HepG2 (cell line): ENCODE data around the gene HSPA1L. TPM values are rescaled to one million over a fixed set of nuclear protein-coding genes. Genes with fewer than 3 reads are reported as not detected.

Experiments
- ATAC-seq: fragments of 200-7000 bp; cut with Tn5 transposase; 3 replicates; pipeline ENCODE4 v1.9.1; 2020; ENCODE audit warnings: mild to moderate bottlenecking, moderate library complexity
- BruUV-seq: library from RNA; stranded (reverse); fragments of 400-500 nt; replicated peaks from 2 replicates; lab custom pipeline; 2021; lab: Mats Ljungman, UMichigan
- CTCF ChIA-PET: fragments of 300-600 bp; formaldehyde crosslinking; extraction: SDS; loops from one replicate; lab custom pipeline; 2021; ENCODE audit warnings: low total read pairs, inconsistent platforms, low intra/inter-chr PET ratio; lab: Yijun Ruan, JAX
- POLR2A ChIA-PET: fragments of 350-600 bp; sonication (Branson Sonifier 250); formaldehyde crosslinking; loops from one replicate; lab custom pipeline; 2020; ENCODE audit warnings: antibody characterized with exemption, inconsistent platforms; lab: Yijun Ruan, JAX
- DNase-seq: peaks from one replicate; pipeline ENCODE4 v3.0.0-alpha.2; 2015; ENCODE audit warnings: low spot score
- FAIRE-seq: peaks from 3 replicates; lab custom pipeline; 2011; peaks lifted over from hg19 to GRCh38; lab: Jason Lieb, UNC
- H2AFZ ChIP-seq: one replicate; pipeline ENCODE4 v1.6.1; 2011; ENCODE audit warnings: low read length, inconsistent platforms
- H3K27ac ChIP-seq: fragments of 300-600 bp; 3 replicates; pipeline ENCODE4 v1.8.0; 2011; ENCODE audit warnings: mixed run types, mild to moderate bottlenecking, mixed read lengths, low read length, inconsistent platforms; ENCODE audit not compliant: insufficient read depth; ENCODE audit errors: extremely low read length
- H3K27me3 ChIP-seq, 2 experiments: fragments of 200-600 bp in 1 of 2; 2 replicates in 1 of 2; 3 replicates in 1 of 2; pipeline versions ENCODE4 v1.6.0 to v1.8.0; 2011; ENCODE audit warnings: low read length in 2 of 2, mild to moderate bottlenecking in 2 of 2, moderate library complexity in 2 of 2, inconsistent platforms in 1 of 2; ENCODE audit not compliant: insufficient read depth in 2 of 2, control insufficient read depth in 1 of 2
- H3K36me3 ChIP-seq, 2 experiments: fragments of 200-600 bp in 1 of 2; replicated peaks in 1 of 2; 2 replicates in 1 of 2; 3 replicates in 1 of 2; pipeline versions ENCODE4 v1.5.1 to v1.8.0; 2011; ENCODE audit warnings: low read length in 2 of 2, inconsistent platforms in 1 of 2; ENCODE audit not compliant: insufficient read depth in 2 of 2, control insufficient read depth in 1 of 2
- H3K4me1 ChIP-seq: 2 replicates; pipeline ENCODE4 v1.5.1; 2012; ENCODE audit warnings: low read length, inconsistent platforms; ENCODE audit not compliant: insufficient read depth
- H3K4me2 ChIP-seq: 2 replicates; pipeline ENCODE4 v1.6.0; 2011; ENCODE audit warnings: low read depth, low read length, inconsistent platforms
- H3K4me3 ChIP-seq, 3 experiments: fragments of 200-600 bp in 1 of 3; sonication (generic), shearing (Covaris generic) in 1 of 3; replicated peaks in 1 of 3; 2 replicates each; pipeline ENCODE4 v1.5.1; 2011 to 2016; ENCODE audit warnings: low read length in 3 of 3, inconsistent platforms in 2 of 3, low read depth in 2 of 3, mild to moderate bottlenecking in 2 of 3, control low read depth in 1 of 3, mixed read lengths in 1 of 3; ENCODE audit not compliant: insufficient read depth in 1 of 3
- H3K79me2 ChIP-seq: one replicate; pipeline ENCODE4 v1.6.1; 2011; ENCODE audit warnings: low read length, inconsistent platforms; ENCODE audit not compliant: insufficient read depth
- H3K9ac ChIP-seq: 2 replicates; pipeline ENCODE4 v1.6.0; 2011; ENCODE audit warnings: mild to moderate bottlenecking, low read depth, low read length, inconsistent platforms; ENCODE audit not compliant: insufficient read depth
- H3K9me3 ChIP-seq: 2 replicates; pipeline ENCODE4 v1.5.1; 2012; ENCODE audit warnings: mild to moderate bottlenecking, low read length
- H4K20me1 ChIP-seq: 2 replicates; pipeline ENCODE4 v1.6.0; 2011; ENCODE audit warnings: inconsistent platforms, mild to moderate bottlenecking, low read length, moderate library complexity; ENCODE audit not compliant: insufficient read depth
- ARNT ChIP-seq: fragments of 450-650 bp; IDR thresholded peaks from 2 replicates; pipeline ENCODE4 v1.6.1; 2017
- CREM ChIP-seq, 2 experiments: sonication (generic) in 1 of 2; formaldehyde crosslinking in 1 of 2; IDR thresholded peaks; 2 replicates each; pipeline versions ENCODE4 v1.4.0 to v1.6.1; 2016 to 2020; ENCODE audit warnings: antibody characterized with exemption in 1 of 2, mild to moderate bottlenecking in 1 of 2, missing genetic modification reagents in 1 of 2
- HCFC1 ChIP-seq: fragments of 150-350 bp; IDR thresholded peaks from 2 replicates; pipeline ENCODE4 v1.6.1; 2014; ENCODE audit warnings: low read depth, low read length
- HES4 ChIP-seq: sonication (generic); formaldehyde crosslinking; IDR thresholded peaks from 2 replicates; pipeline ENCODE4 v1.9.0; 2021; ENCODE audit warnings: mild to moderate bottlenecking, missing genetic modification reagents, borderline replicate concordance
- HIVEP1 ChIP-seq: sonication (generic); formaldehyde crosslinking; IDR thresholded peaks from 2 replicates; pipeline ENCODE4 v1.4.0; 2020; ENCODE audit warnings: mild to moderate bottlenecking, missing genetic modification reagents
- HOXA3 ChIP-seq: sonication (generic); formaldehyde crosslinking; IDR thresholded peaks from 2 replicates; pipeline ENCODE4 v1.5.0; 2020; ENCODE audit warnings: missing genetic modification reagents
- KDM1A ChIP-seq: IDR thresholded peaks from 2 replicates; pipeline ENCODE4 v1.6.1; 2016; ENCODE audit warnings: missing compliant biosample characterization
- NCOA2 ChIP-seq: sonication (generic); formaldehyde crosslinking; IDR thresholded peaks from 2 replicates; pipeline ENCODE4 v1.8.0; 2022; ENCODE audit warnings: inconsistent platforms
- NCOA5 ChIP-seq: sonication (generic); formaldehyde crosslinking; IDR thresholded peaks from 2 replicates; pipeline ENCODE4 v1.4.0; 2020; ENCODE audit warnings: missing genetic modification reagents
- POLR2A ChIP-seq, 2 experiments: IDR thresholded peaks; 2 replicates each; pipeline ENCODE4 v1.6.1; 2011; ENCODE audit warnings: low read depth in 2 of 2, low read length in 2 of 2, mild to moderate bottlenecking in 1 of 2, moderate library complexity in 1 of 2; ENCODE audit not compliant: insufficient read depth in 1 of 2
- WIZ ChIP-seq: sonication (generic); formaldehyde crosslinking; IDR thresholded peaks from 2 replicates; pipeline ENCODE4 v1.5.1; 2020; ENCODE audit warnings: mild to moderate bottlenecking, missing genetic modification reagents
- ZBTB21 ChIP-seq: sonication (generic); formaldehyde crosslinking; IDR thresholded peaks from 2 replicates; pipeline ENCODE4 v1.4.0; 2020; ENCODE audit warnings: missing genetic modification reagents
- ZNF143 ChIP-seq: sonication (generic); formaldehyde crosslinking; IDR thresholded peaks from 2 replicates; pipeline ENCODE4 v1.4.0; 2020; ENCODE audit warnings: missing genetic modification reagents
- ZNF333 ChIP-seq: sonication (generic); formaldehyde crosslinking; IDR thresholded peaks from 2 replicates; pipeline ENCODE4 v1.4.0; 2020; ENCODE audit warnings: mild to moderate bottlenecking, missing genetic modification reagents, borderline replicate concordance
- ZNF337 ChIP-seq: sonication (generic); formaldehyde crosslinking; IDR thresholded peaks from 2 replicates; pipeline ENCODE4 v1.5.1; 2020; ENCODE audit warnings: missing genetic modification reagents, low read depth, mild to moderate bottlenecking, borderline replicate concordance
- WGBS: methylation state at CpG from one replicate; pipeline ENCODE4 v1.1.6; 2017; ENCODE audit warnings: low lambda C conversion rate; 5-methylcytosine and 5-hydroxymethylcytosine counted together
- in situ Hi-C: cut with HindIII; loops from 2 replicates; pipeline ENCODE4 v1.10.0; 2017; ENCODE audit warnings: low pct_unique_long_range_greater_than_20kb; ENCODE audit not compliant: extremely low pct_ligation_motif_present
- intact Hi-C: fragments of 100-400 bp; cut with micrococcal nuclease; formaldehyde crosslinking; loops from one replicate; pipeline ENCODE4 v1.10.0; 2022; ENCODE audit not compliant: unreplicated experiment
- polyA plus RNA-seq, 8 experiments: library from polyadenylated mRNA; depleted of rRNA in 3 of 8; stranded (reverse) in 7 of 8; unstranded in 1 of 8; fragments of >200 nt; fragmentation: Illumina TruSeq in 4 of 8; extraction: Trizol in 4 of 8; gene quantifications; 2 replicates each; pipeline versions ENCODE4 v1.2.1 to v1.2.3, GENCODE V29; 2011 to 2016; ENCODE audit warnings: low read depth in 4 of 8, missing spikeins in 1 of 8, mixed read lengths in 1 of 8; ENCODE audit not compliant: insufficient read depth in 1 of 8
- total RNA-seq, 5 experiments: library from RNA; depleted of rRNA; stranded (reverse); fragments of >200 nt; fragmentation: Illumina TruSeq; extraction: Trizol; gene quantifications; 2 replicates each; pipeline ENCODE4 v1.2.3, GENCODE V29; 2016; ENCODE audit warnings: low read depth in 1 of 5
- TF ChIP-seq, protein P1 (sequence below): sonication (generic); formaldehyde crosslinking; conservative IDR thresholded peaks from 2 replicates; pipeline ENCODE4 v1.8.0; 2022; ENCODE audit warnings: mild to moderate bottlenecking, moderate library complexity, missing genetic modification reagents
- TF ChIP-seq, protein P2 (sequence below): sonication (generic); formaldehyde crosslinking; conservative IDR thresholded peaks from 2 replicates; pipeline ENCODE4 v1.8.0; 2022; ENCODE audit warnings: missing genetic modification reagents
- TF ChIP-seq, protein P3 (sequence below): IDR thresholded peaks from 2 replicates; pipeline ENCODE4 v1.6.1; 2016; ENCODE audit warnings: missing biosample characterization, missing genetic modification reagents, low read depth
- TF ChIP-seq, protein P4 (sequence below): sonication (generic); formaldehyde crosslinking; conservative IDR thresholded peaks from 2 replicates; pipeline ENCODE4 v1.8.1; 2023; ENCODE audit warnings: missing genetic modification reagents

HSPA1L gene
- total and polyA plus RNA-seq, 2 of the 13 experiments (the other 11 are each of a cell fraction or from before 2014, with no cell fraction given) = 0.55 to 1.0 TPM

DNA sequence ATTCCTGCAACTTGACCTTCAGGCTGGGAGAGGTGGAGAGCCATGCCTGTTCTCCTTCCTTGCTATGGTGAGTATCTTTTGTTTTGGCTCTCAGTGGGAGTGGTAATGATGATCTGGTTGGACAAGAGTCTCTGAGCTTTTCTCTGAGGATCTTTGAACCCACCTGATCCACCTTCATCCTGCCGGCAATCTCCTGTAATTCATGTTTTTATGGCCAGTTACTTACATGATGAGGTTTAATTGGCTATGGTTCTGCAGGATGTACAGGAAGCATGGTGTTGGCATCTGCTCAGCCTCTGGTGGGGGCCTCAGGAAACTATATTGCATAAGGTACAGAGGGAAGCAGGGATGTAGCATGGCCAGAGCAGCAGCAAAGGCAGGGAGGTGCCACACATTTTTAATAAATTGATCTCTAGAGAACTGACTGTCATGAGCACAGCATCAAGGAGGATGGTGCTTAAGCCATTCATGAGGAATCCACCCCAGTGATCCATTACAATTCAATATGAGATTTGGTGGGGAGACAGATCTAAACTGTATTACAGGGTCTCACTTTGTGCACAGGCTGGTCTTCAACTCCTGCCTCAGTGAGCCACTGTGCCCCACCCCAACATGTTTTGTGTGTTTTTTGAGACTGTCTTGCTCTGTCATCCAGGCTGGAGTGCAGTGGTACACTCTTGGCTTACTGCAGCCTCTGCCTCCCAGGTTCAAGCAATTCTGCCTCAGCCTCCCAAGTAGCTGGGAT lies 22.5 kb upstream of the HSPA1L start:
- Histone ChIP-seq H3K36me3 (peaks cover 12 to 33% of the 10 kb centered on the region in 2 experiments), H3K79me2 (peaks cover 38% of the 10 kb centered on the region), H3K9ac (peak overlapping the region; percentile 98), H4K20me1 (peaks cover 43% of the 10 kb centered on the region), H3K27ac (peak overlapping the region; percentile 93), H3K4me2 (peak overlapping the region; percentile 84), H3K27me3 (peaks cover 0 to 2% of the 10 kb centered on the region in 2 experiments; a peak in 1 of 5 replicates), H3K4me1 (peaks cover 40% of the 10 kb centered on the region), H3K4me3 (peak overlapping the region; percentile 75 to 98 (median 93)), H2AFZ (no peak overlapping the region), H3K9me3 (no peaks in the 10 kb centered on the region)
- BruUV-seq = no TSS peak
- ChIA-PET POLR2A (interaction anchor here (0.9 to 15.7 kb wide), 15 partner anchors 8 to 108 kb away, joined by 3 to 264 read pairs (median 11); partner anchors contain the start of genes CLIC1, DDAH2, HSPA1B and LSM2), CTCF (no interaction called here)
- no peak for DNase-seq
- intact Hi-C loops = loop anchor here (10.0 kb wide), 1 partner anchor 117 kb away; the partner anchor contains the start of genes NELFE and SKIC2
- in situ Hi-C loops = no loop called here
- WGBS = 7% methylated on average over 1 of the region's 1 CpG
- no peak for ATAC-seq
- FAIRE-seq = no peak
- TF ChIP-seq NCOA5 (CRISPR knock-in tag) (no peak), ZNF143 (CRISPR knock-in tag) (no peak; the same call in 1 of the 2 replicates), ZNF333 (CRISPR knock-in tag) (no peak), HOXA3 (CRISPR knock-in tag) (0 out of 2 replicates have a peak, but pooled peaks have one; percentile 4), ZNF337 (no peak), ARNT (no peak), NCOA2 (no peak), KDM1A (no peak), POLR2A (IDR thresholded peaks at IDR 0.05; ENCODE audit: insufficient read depth in 1 of 2, low read depth in 2 of 2, low read length in 2 of 2) (no peak), ZBTB21 (CRISPR knock-in tag) (no peak), HIVEP1 (CRISPR knock-in tag) (no peak), HES4 (no peak), HCFC1 (no peak), WIZ (no peak), CREM (IDR thresholded peaks at IDR 0.05) (no peak), CREM (CRISPR knock-in tag; IDR thresholded peaks at IDR 0.05) (no peak)
- TF ChIP-seq, protein P1, sequence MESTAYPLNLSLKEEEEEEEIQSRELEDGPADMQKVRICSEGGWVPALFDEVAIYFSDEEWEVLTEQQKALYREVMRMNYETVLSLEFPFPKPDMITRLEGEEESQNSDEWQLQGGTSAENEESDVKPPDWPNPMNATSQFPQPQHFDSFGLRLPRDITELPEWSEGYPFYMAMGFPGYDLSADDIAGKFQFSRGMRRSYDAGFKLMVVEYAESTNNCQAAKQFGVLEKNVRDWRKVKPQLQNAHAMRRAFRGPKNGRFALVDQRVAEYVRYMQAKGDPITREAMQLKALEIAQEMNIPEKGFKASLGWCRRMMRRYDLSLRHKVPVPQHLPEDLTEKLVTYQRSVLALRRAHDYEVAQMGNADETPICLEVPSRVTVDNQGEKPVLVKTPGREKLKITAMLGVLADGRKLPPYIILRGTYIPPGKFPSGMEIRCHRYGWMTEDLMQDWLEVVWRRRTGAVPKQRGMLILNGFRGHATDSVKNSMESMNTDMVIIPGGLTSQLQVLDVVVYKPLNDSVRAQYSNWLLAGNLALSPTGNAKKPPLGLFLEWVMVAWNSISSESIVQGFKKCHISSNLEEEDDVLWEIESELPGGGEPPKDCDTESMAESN (CRISPR knock-in tag) = no peak
- TF ChIP-seq, protein P2, sequence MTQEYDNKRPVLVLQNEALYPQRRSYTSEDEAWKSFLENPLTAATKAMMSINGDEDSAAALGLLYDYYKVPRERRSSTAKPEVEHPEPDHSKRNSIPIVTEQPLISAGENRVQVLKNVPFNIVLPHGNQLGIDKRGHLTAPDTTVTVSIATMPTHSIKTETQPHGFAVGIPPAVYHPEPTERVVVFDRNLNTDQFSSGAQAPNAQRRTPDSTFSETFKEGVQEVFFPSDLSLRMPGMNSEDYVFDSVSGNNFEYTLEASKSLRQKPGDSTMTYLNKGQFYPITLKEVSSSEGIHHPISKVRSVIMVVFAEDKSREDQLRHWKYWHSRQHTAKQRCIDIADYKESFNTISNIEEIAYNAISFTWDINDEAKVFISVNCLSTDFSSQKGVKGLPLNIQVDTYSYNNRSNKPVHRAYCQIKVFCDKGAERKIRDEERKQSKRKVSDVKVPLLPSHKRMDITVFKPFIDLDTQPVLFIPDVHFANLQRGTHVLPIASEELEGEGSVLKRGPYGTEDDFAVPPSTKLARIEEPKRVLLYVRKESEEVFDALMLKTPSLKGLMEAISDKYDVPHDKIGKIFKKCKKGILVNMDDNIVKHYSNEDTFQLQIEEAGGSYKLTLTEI (CRISPR knock-in tag) = no peak
- TF ChIP-seq, protein P3, sequence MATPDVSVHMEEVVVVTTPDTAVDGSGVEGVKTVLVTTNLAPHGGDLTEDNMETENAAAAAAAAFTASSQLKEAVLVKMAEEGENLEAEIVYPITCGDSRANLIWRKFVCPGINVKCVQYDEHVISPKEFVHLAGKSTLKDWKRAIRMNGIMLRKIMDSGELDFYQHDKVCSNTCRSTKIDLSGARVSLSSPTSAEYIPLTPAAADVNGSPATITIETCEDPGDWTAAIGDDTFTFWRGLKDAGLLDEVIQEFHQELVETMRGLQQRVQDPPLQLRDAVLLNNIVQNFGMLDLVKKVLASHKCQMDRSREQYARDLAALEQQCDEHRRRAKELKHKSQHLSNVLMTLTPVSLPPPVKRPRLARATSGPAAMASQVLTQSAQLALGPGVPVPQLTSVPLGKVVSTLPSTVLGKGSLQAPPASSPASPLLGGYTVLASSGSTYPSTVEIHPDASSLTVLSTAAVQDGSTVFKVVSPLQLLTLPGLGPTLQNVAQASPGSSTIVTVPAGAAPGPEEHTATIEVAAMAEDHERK = no peak
- TF ChIP-seq, protein P4, sequence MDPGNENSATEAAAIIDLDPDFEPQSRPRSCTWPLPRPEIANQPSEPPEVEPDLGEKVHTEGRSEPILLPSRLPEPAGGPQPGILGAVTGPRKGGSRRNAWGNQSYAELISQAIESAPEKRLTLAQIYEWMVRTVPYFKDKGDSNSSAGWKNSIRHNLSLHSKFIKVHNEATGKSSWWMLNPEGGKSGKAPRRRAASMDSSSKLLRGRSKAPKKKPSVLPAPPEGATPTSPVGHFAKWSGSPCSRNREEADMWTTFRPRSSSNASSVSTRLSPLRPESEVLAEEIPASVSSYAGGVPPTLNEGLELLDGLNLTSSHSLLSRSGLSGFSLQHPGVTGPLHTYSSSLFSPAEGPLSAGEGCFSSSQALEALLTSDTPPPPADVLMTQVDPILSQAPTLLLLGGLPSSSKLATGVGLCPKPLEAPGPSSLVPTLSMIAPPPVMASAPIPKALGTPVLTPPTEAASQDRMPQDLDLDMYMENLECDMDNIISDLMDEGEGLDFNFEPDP (CRISPR knock-in tag) = no peak
